Stomach (tissue), 9 donors: Measurements from ENCODE around the gene RABGAP1L. TPM values are rescaled to one million over a fixed set of nuclear protein-coding genes. Genes with fewer than 3 reads are reported as not detected.
"Not testable (repeated sequence)": the region's sequence is repeated elsewhere in the genome, so short reads cannot be mapped to it uniquely, and the experiment has no call there.

Experiments
- DNase-seq, 2 donors: peaks; one replicate each; pipeline versions ENCODE4 v3.0.0 to v3.0.0-alpha.2; 2013 to 2019
- H3K27ac ChIP-seq, 5 donors: fragments of 200-600 bp in 4 of 5; sonication (generic) in 4 of 5; one replicate each; pipeline ENCODE4 v1.5.1; 2013 to 2019; ENCODE audit warnings: mild to moderate bottlenecking in 1 of 5, moderate library complexity in 1 of 5
- H3K27me3 ChIP-seq, 3 donors: fragments of 200-600 bp; sonication (generic); one replicate each; pipeline ENCODE4 v1.5.1; 2017 to 2019; ENCODE audit warnings: mixed run types in 1 of 3
- H3K36me3 ChIP-seq, 4 donors: fragments of 200-600 bp; sonication (generic); 1 replicate in 3 of 4; 2 replicates in 1 of 4; pipeline ENCODE4 v1.5.1; 2016 to 2019
- H3K4me1 ChIP-seq, 4 donors: fragments of 200-600 bp; sonication (generic); one replicate each; pipeline ENCODE4 v1.5.1; 2016 to 2019
- H3K4me3 ChIP-seq, 4 donors: fragments of 200-600 bp; sonication (generic) in 3 of 4; one replicate each; pipeline ENCODE4 v1.5.1; 2016 to 2019; ENCODE audit warnings: mild to moderate bottlenecking in 1 of 4
- H3K9me3 ChIP-seq, 4 donors: fragments of 200-600 bp; sonication (generic); one replicate each; pipeline ENCODE4 v1.5.1; 2016 to 2019
- EP300 ChIP-seq: sonication (generic); formaldehyde crosslinking; IDR thresholded peaks from one replicate; pipeline ENCODE4 v1.6.1; 2017; ENCODE audit warnings: antibody characterized with exemption
- POLR2A ChIP-seq, 4 donors: fragments of 450-650 bp; IDR thresholded peaks; one replicate each; pipeline ENCODE4 v1.6.1; 2016; ENCODE audit warnings: antibody characterized with exemption in 4 of 4, control low read depth in 2 of 4, mild to moderate bottlenecking in 1 of 4, moderate library complexity in 1 of 4
- POLR2AphosphoS5 ChIP-seq, 3 donors: sonication (generic); formaldehyde crosslinking; IDR thresholded peaks; one replicate each; pipeline ENCODE4 v1.6.1; 2016; ENCODE audit warnings: antibody characterized with exemption in 3 of 3
- WGBS, 5 donors: extraction: QIAGEN DNeasy Blood & Tissue Kit in 3 of 5; methylation state at CpG; one replicate each; pipeline versions ENCODE4 v1.1.5 to v1.1.7; 2013 to 2018; 5-methylcytosine and 5-hydroxymethylcytosine counted together
- intact Hi-C: fragments of 100-400 bp; cut with DNase I; formaldehyde crosslinking; loops from one replicate; pipeline ENCODE4 v1.15.1; 2023; ENCODE audit warnings: low total_unique reads
- polyA plus RNA-seq, 3 donors: library from polyadenylated mRNA; stranded (reverse); fragments of 200-250 nt; gene quantifications; one replicate each; pipeline ENCODE4 v1.2.3, GENCODE V29; 2013
- total RNA-seq, 5 donors: library from RNA; depleted of rRNA; stranded (reverse); fragments of >200 nt; gene quantifications; one replicate each; pipeline versions ENCODE4 v1.1.0 to v1.2.3, GENCODE V29; 2014 to 2016
- TF ChIP-seq, protein P1 (sequence below), 7 experiments: fragments of 450-650 bp in 4 of 7; fragments of 200-600 bp in 3 of 7; sonication (generic) in 3 of 7; IDR thresholded peaks; one replicate each; pipeline ENCODE4 v1.5.1; 2016 to 2019; ENCODE audit warnings: antibody characterized with exemption in 7 of 7, control low read depth in 2 of 7, mild to moderate bottlenecking in 1 of 7
- donor health status: healthy with polysubstance abuse.
- donor health status: Bipolar disorder and iron deficiency.
- donor health status: healthy.

The RABGAP1L gene
- total and polyA plus RNA-seq, 8 donors: 14.2 to 238 (median 57.9) TPM

DNA sequence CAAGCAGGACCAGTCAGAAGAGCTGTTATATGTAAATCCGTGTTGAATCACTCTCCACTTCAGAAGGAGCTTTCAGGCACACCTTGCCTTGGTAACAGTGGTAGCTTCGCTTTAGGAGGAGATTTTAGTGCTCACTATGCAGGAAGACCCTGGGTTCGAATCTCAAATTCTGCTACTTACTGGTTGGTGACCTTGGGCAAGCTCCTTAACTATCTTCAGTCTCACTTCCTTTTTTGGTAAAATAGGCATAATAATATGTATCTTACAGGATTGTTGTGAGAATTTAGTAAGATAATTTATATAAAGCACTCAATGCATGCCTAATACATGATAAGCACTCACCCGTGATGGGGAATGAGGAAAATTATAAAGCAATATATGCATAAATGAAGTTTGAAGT lies 241.8 kb downstream of the RABGAP1L start:
- Histone ChIP-seq H3K4me1 (no peaks in the 10 kb centered on the region), H3K27ac (no peak overlapping the region), H3K36me3 (peaks cover 3 to 10% (median 9%) of the 10 kb centered on the region in 4 donors), H3K27me3 (no peaks in the 10 kb centered on the region), H3K9me3 (no peaks in the 10 kb centered on the region), H3K4me3 (no peak overlapping the region)
- TF ChIP-seq POLR2AphosphoS5 (IDR thresholded peaks at IDR 0.05) (no peak), EP300 (no peak), POLR2A (IDR thresholded peaks at IDR 0.05) (no peak)
- TF ChIP-seq, protein P1, sequence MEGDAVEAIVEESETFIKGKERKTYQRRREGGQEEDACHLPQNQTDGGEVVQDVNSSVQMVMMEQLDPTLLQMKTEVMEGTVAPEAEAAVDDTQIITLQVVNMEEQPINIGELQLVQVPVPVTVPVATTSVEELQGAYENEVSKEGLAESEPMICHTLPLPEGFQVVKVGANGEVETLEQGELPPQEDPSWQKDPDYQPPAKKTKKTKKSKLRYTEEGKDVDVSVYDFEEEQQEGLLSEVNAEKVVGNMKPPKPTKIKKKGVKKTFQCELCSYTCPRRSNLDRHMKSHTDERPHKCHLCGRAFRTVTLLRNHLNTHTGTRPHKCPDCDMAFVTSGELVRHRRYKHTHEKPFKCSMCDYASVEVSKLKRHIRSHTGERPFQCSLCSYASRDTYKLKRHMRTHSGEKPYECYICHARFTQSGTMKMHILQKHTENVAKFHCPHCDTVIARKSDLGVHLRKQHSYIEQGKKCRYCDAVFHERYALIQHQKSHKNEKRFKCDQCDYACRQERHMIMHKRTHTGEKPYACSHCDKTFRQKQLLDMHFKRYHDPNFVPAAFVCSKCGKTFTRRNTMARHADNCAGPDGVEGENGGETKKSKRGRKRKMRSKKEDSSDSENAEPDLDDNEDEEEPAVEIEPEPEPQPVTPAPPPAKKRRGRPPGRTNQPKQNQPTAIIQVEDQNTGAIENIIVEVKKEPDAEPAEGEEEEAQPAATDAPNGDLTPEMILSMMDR (IDR thresholded peaks at IDR 0.05): no peak
- WGBS, 5 donors: 84 to 97% (median 93%) methylated on average over 4 of the region's 4 CpGs
- intact Hi-C loops: no loop called here
- DNase-seq: no peak

DNA sequence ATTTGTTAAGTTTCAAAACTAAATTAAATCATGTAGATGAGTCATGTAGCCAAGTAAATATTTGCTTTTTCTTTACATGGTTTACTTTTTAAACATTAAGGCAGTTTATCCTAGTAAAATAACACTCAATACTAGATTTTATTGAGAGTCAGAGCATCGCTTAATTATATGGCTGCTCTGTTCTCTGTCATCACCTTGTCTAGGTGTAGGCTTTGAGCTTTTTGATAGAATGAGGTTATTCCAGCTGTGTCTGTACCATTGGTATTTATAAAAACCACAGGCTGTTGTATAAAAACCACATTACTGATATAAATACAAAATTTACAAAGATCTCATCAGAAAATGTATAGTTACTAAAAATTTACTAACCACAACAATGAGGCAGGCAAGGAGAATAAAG lies 245.9 kb downstream of the RABGAP1L start:
- DNase-seq: no peak
- Histone ChIP-seq H3K4me3 (no peak overlapping the region), H3K27ac (no peak overlapping the region), H3K27me3 (no peaks in the 10 kb centered on the region), H3K9me3 (no peaks in the 10 kb centered on the region), H3K4me1 (no peaks in the 10 kb centered on the region), H3K36me3 (no peaks in the 10 kb centered on the region)
- intact Hi-C loops: no loop called here
- WGBS, 5 donors: 53 to 82% (median 74%) methylated on average over 1 of the region's 1 CpG
- TF ChIP-seq POLR2A (IDR thresholded peaks at IDR 0.05): no peak
- TF ChIP-seq, protein P1 (IDR thresholded peaks at IDR 0.05): no peak

DNA sequence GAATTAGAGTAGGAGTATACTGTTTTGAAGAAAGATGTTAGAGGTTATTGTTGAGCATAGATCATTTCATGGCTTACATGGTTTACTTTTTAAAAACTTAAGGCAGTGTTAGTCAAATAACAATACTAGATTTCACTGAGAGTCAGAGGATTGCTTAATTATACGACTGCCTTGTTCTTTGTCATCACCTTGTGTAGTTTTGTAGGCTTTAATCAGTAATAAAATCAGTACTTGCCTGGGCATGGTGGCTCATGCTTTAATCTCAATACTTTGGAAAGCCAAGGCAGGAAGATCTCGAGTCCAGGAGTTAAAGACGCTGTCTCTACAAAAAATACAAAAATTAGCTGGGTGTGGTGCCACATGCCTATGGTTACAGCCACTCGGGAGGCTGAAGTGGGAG lies 247.1 kb downstream of the RABGAP1L start:
- DNase-seq: no peak
- Histone ChIP-seq H3K36me3 (no peaks in the 10 kb centered on the region), H3K4me1 (no peaks in the 10 kb centered on the region), H3K9me3 (no peaks in the 10 kb centered on the region), H3K27ac (no peak overlapping the region), H3K4me3 (no peak overlapping the region), H3K27me3 (no peaks in the 10 kb centered on the region)
- intact Hi-C loops: no loop called here
- WGBS, 5 donors: 92 to 94% (median 92%) methylated on average over 4 of the region's 4 CpGs
- TF ChIP-seq EP300: no peak
- no peak for TF ChIP-seq POLR2AphosphoS5 (IDR thresholded peaks at IDR 0.05)
- TF ChIP-seq POLR2A (IDR thresholded peaks at IDR 0.05): no peak
- TF ChIP-seq, protein P1 (IDR thresholded peaks at IDR 0.05): no peak

DNA sequence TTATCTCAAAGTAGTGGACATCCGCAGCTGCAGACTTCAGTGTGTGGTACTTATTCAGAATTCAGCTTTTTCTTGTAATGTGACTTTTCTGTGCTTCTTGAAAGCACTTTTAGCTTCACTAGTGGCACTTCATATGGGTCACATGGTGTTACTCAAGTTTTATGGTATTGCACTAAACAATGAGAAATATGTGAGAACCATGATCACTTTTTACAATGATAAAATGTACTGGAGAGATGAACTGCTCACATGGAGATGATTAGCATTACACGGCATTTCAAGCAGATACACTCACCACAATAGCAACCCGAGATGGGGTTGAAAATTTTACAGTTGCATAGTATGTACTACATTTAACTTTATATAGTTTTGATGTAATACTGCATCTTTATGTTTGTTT lies 248.3 kb downstream of the RABGAP1L start:
- WGBS, 5 donors: 94 to 98% (median 96%) methylated on average over 3 of the region's 3 CpGs
- no peak for DNase-seq
- no peaks in the 10 kb centered on the region for H3K27me3 ChIP-seq
- intact Hi-C loops: no loop called here
- H3K36me3 ChIP-seq: no peaks in the 10 kb centered on the region
- H3K9me3 ChIP-seq: no peaks in the 10 kb centered on the region
- H3K27ac ChIP-seq: no peak overlapping the region
- H3K4me3 ChIP-seq: no peak overlapping the region
- TF ChIP-seq POLR2AphosphoS5 (IDR thresholded peaks at IDR 0.05) (no peak), EP300 (no peak)
- TF ChIP-seq, protein P1 (IDR thresholded peaks at IDR 0.05): no peak
- H3K4me1 ChIP-seq: no peaks in the 10 kb centered on the region

DNA sequence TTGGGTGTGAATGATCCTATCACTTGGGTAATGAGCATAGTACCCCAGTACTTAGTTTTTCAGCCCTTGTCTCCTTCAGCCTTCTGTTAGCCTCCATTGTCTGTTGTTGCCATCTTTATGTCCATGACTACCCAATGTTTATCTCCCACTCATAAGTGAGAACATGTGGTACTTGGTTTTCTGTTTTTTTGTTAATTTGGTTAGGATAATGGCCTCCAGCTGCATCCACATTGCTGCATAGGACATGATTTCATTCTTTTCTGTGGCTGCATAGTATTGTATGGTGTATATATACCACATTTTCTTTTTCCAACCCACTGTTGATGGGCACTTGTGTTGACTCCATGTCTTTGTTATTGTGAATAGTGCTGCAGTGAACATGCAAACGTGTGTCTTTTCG lies 248.8 kb downstream of the RABGAP1L start:
- Histone ChIP-seq H3K27me3 (no peaks in the 10 kb centered on the region), H3K27ac (no peak overlapping the region), H3K36me3 (no peaks in the 10 kb centered on the region), H3K9me3 (no peaks in the 10 kb centered on the region), H3K4me1 (no peaks in the 10 kb centered on the region), H3K4me3 (no peak overlapping the region)
- intact Hi-C loops: no loop called here
- no peak for DNase-seq
- TF ChIP-seq POLR2AphosphoS5 (IDR thresholded peaks at IDR 0.05) (no peak), EP300 (no peak), POLR2A (IDR thresholded peaks at IDR 0.05) (no peak)
- TF ChIP-seq, protein P1 (IDR thresholded peaks at IDR 0.05): no peak
- WGBS, 5 donors: 43 to 74% (median 70%) methylated on average over 2 of the region's 2 CpGs

DNA sequence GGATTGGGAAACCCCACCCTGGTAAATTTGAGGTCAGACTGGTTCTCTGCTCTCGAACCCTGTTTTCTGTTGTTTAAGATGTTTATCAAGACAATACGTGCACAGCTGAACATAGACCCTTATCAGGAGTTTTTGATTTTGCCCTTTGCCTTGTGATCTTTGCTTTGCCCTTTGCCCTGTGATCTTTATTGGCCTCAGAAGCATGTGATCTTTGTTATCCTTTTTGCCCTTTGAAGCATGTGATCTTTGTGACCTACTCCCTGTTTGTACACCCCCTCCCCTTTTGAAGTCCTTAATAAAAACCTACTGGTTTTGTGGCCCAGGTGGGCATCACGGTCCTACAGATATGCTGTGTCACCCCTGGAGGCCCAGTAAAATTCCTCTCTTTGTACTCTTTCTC lies 250.5 kb downstream of the RABGAP1L start:
- intact Hi-C loops: not testable (repeated sequence)

More for the DNA sequence above, 250.5 kb downstream of the RABGAP1L start:
- 72 to 87% (median 85%) methylated on average over 3 of the region's 3 CpGs for WGBS, 5 donors
- H3K36me3 ChIP-seq, DNase-seq, H3K27me3 ChIP-seq, H3K4me3 ChIP-seq, H3K27ac ChIP-seq, H3K4me1 ChIP-seq, H3K9me3 ChIP-seq: not testable (repeated sequence)
